Activated naive CD8-positive, alpha-beta T cell (primary cell): Measurements from ENCODE around the gene THBS1.

Source experiments
- H3K27ac Mint-ChIP-seq: one replicate; pipeline ENCODE4 v1.8.0; 2021; ENCODE audit warnings: mixed read lengths
- H3K27me3 Mint-ChIP-seq: one replicate; pipeline ENCODE4 v1.8.0; 2021; ENCODE audit warnings: mixed read lengths
- H3K36me3 Mint-ChIP-seq: one replicate; pipeline ENCODE4 v1.8.0; 2021; ENCODE audit warnings: mixed read lengths
- H3K4me1 Mint-ChIP-seq: one replicate; pipeline ENCODE4 v1.8.0; 2021; ENCODE audit warnings: low read depth, mixed read lengths
- H3K4me3 Mint-ChIP-seq: one replicate; pipeline ENCODE4 v1.8.0; 2021; ENCODE audit warnings: mild to moderate bottlenecking, mixed read lengths
- H3K9me3 Mint-ChIP-seq: one replicate; pipeline ENCODE4 v1.8.0; 2021; ENCODE audit warnings: low read depth, mixed read lengths

THBS1 gene

GRCh38 chr15:39598958-39599845 is 18.3 kb downstream of the THBS1 start:
- H3K27me3 Mint-ChIP-seq = peaks cover 2% of the 10 kb centered on the region
- no peak overlapping the region for H3K4me3 Mint-ChIP-seq
- no peaks in the 10 kb centered on the region for H3K9me3 Mint-ChIP-seq
- H3K36me3 Mint-ChIP-seq = no peaks in the 10 kb centered on the region
- no peaks in the 10 kb centered on the region for H3K4me1 Mint-ChIP-seq
- no peak overlapping the region for H3K27ac Mint-ChIP-seq

- Mint-ChIP-seq H3K9me3 (no peaks in the 10 kb centered on the region), H3K4me3 (no peak overlapping the region), H3K4me1 (no peaks in the 10 kb centered on the region), H3K36me3 (no peaks in the 10 kb centered on the region), H3K27me3 (peaks cover 2% of the 10 kb centered on the region), H3K27ac (no peak overlapping the region)
Measured at GRCh38 chr15:39599871-39600270, 19.0 kb downstream of the THBS1 start.

- Mint-ChIP-seq H3K4me3 (no peak overlapping the region), H3K36me3 (no peaks in the 10 kb centered on the region), H3K27me3 (peaks cover 2% of the 10 kb centered on the region), H3K27ac (no peak overlapping the region), H3K9me3 (no peaks in the 10 kb centered on the region), H3K4me1 (no peaks in the 10 kb centered on the region)
Measured at GRCh38 chr15:39602143-39602542, 21.3 kb downstream of the THBS1 start.

- H3K36me3 Mint-ChIP-seq = no peaks in the 10 kb centered on the region
- H3K4me3 Mint-ChIP-seq = no peak overlapping the region
- no peak overlapping the region for H3K27ac Mint-ChIP-seq
- H3K4me1 Mint-ChIP-seq = no peaks in the 10 kb centered on the region
- peaks cover 4% of the 10 kb centered on the region for H3K9me3 Mint-ChIP-seq
- H3K27me3 Mint-ChIP-seq = no peaks in the 10 kb centered on the region
Measured at GRCh38 chr15:39605146-39605545, 24.3 kb downstream of the THBS1 start.

- no peaks in the 10 kb centered on the region for H3K27me3 Mint-ChIP-seq
- no peaks in the 10 kb centered on the region for H3K4me1 Mint-ChIP-seq
- no peak overlapping the region for H3K4me3 Mint-ChIP-seq
- no peak overlapping the region for H3K27ac Mint-ChIP-seq
- peaks cover 7% of the 10 kb centered on the region for H3K36me3 Mint-ChIP-seq
- peaks cover 18% of the 10 kb centered on the region for H3K9me3 Mint-ChIP-seq
Measured at GRCh38 chr15:39608185-39609139, 27.6 kb downstream of the THBS1 start.

GRCh38 chr15:39609166-39609916 is 28.5 kb downstream of the THBS1 start:
- Mint-ChIP-seq H3K27me3 (no peaks in the 10 kb centered on the region), H3K4me1 (no peaks in the 10 kb centered on the region), H3K4me3 (no peak overlapping the region), H3K27ac (no peak overlapping the region), H3K9me3 (peaks cover 19% of the 10 kb centered on the region), H3K36me3 (peaks cover 14% of the 10 kb centered on the region)

GRCh38 chr15:39610665-39611064 is 29.8 kb downstream of the THBS1 start:
- Mint-ChIP-seq H3K27ac (no peak overlapping the region), H3K4me1 (no peaks in the 10 kb centered on the region)

GRCh38 chr15:39613271-39613670 is 32.4 kb downstream of the THBS1 start:
- Mint-ChIP-seq H3K27me3 (no peaks in the 10 kb centered on the region), H3K27ac (peak overlapping the region; percentile 13), H3K36me3 (peaks cover 15% of the 10 kb centered on the region), H3K4me3 (no peak overlapping the region), H3K4me1 (no peaks in the 10 kb centered on the region), H3K9me3 (peaks cover 17% of the 10 kb centered on the region)

More at GRCh38 chr15:39610665-39611064, 29.8 kb downstream of the THBS1 start:
- H3K36me3 Mint-ChIP-seq = peaks cover 15% of the 10 kb centered on the region
- no peaks in the 10 kb centered on the region for H3K27me3 Mint-ChIP-seq
- H3K4me3 Mint-ChIP-seq = no peak overlapping the region
- H3K9me3 Mint-ChIP-seq = peaks cover 19% of the 10 kb centered on the region

- Mint-ChIP-seq H3K9me3 (peaks cover 15% of the 10 kb centered on the region), H3K27ac (no peak overlapping the region), H3K27me3 (no peaks in the 10 kb centered on the region), H3K4me3 (no peak overlapping the region), H3K4me1 (no peaks in the 10 kb centered on the region), H3K36me3 (peaks cover 15% of the 10 kb centered on the region)
Measured at GRCh38 chr15:39613861-39614260, 33.0 kb downstream of the THBS1 start.

GRCh38 chr15:39616731-39617455 is 36.0 kb downstream of the THBS1 start:
- H3K9me3 Mint-ChIP-seq = peaks cover 15% of the 10 kb centered on the region
- no peaks in the 10 kb centered on the region for H3K27me3 Mint-ChIP-seq
- H3K27ac Mint-ChIP-seq = no peak overlapping the region
- H3K36me3 Mint-ChIP-seq = peaks cover 20% of the 10 kb centered on the region
- no peak overlapping the region for H3K4me3 Mint-ChIP-seq
- H3K4me1 Mint-ChIP-seq = no peaks in the 10 kb centered on the region

GRCh38 chr15:39618063-39618823 is 37.4 kb downstream of the THBS1 start:
- H3K36me3 Mint-ChIP-seq = peaks cover 17% of the 10 kb centered on the region
- no peak overlapping the region for H3K27ac Mint-ChIP-seq
- no peaks in the 10 kb centered on the region for H3K27me3 Mint-ChIP-seq
- H3K9me3 Mint-ChIP-seq = peaks cover 11% of the 10 kb centered on the region
- peaks cover 6% of the 10 kb centered on the region for H3K4me1 Mint-ChIP-seq
- no peak overlapping the region for H3K4me3 Mint-ChIP-seq

GRCh38 chr15:39621210-39621609 is 40.3 kb downstream of the THBS1 start:
- Mint-ChIP-seq H3K4me1 (peaks cover 36% of the 10 kb centered on the region), H3K36me3 (peaks cover 12% of the 10 kb centered on the region), H3K9me3 (peaks cover 8% of the 10 kb centered on the region), H3K4me3 (no peak overlapping the region), H3K27ac (no peak overlapping the region), H3K27me3 (no peaks in the 10 kb centered on the region)

- Mint-ChIP-seq H3K4me1 (peaks cover 43% of the 10 kb centered on the region), H3K36me3 (peaks cover 12% of the 10 kb centered on the region)
Measured at GRCh38 chr15:39621976-39622375, 41.1 kb downstream of the THBS1 start.

More at GRCh38 chr15:39621976-39622375, 41.1 kb downstream of the THBS1 start:
- Mint-ChIP-seq H3K9me3 (peaks cover 8% of the 10 kb centered on the region), H3K4me3 (no peak overlapping the region), H3K27me3 (no peaks in the 10 kb centered on the region), H3K27ac (no peak overlapping the region)
